Measurements from ENCODE around the gene ATG16L1.

Gene ATG16L1

DNA sequence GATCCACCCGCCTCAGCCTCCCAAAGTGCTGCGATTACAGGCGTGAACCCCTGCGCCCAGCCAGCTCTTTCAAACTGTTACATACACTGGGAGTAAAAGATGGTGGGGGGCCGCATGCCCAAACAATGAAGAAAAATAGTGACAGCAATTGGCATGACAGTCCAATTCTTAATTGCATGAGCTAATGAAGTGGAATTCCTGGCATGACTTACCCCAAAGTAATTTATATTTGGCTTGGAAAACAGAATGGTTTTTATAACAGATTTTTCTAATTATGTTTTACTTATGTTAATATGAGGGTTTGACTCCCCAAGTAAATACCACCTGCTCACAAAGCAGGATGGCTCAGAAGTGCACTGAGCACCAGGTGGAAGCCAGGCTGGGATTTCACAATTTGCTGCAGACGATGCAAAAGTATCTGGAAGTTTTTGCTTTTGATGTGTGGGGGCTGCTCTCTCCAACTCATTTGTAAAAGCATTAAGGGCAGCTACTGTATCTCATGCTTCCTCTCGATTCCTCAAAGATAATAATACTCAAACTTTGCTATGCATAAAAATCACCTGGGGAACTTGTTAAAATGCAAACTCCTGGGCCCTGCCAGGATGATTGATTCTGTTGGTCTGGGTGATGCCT, 24.0 kb upstream of the ATG16L1 start:
- DNase-seq = no peak

DNA sequence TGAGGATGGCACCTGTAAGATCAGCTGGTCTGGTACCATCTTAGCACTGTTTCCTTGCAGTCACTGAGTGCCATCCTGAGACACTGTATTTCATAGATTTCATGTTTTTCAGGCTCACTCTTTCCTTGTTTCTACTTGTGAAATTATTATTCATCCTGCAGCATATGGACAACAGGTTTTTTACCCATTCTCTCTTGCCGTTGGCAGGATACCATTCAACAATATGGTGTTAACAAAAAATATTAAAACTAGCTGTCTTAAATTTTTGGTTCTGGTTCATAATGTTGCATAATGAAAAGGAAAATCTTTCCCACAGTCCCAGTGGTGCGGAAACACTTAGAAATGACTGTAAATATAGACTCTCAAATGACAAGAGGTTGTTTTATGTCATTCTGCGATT, 23.1 kb upstream of the ATG16L1 start:
- DNase-seq = no peak

DNA sequence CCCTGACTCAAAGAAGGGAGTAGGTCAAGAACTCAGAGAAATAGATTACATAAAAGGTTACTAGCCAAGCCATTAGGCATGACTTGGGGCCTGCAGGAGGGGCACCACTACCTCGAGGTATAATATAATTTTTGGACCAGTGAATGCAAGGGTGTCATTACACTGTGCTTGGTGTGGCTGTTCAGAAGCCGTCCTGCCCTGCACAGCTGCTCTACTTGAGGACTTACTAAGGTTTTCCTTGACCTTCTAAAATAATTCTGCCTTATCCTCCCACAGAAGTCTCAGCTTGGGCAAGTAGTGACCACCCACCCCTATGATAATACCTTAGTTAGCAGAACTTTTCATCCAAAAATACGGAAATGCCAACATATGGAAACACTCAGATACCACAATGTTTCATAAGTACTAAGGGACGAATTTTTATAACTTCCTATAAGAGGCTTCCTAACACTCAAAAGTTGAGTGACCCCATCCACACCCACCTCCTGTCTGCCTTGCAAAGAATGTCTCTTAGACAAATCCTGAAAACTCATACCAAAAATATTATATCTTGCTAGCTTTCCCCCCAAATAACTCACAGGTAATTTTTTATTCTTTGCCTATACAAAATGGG, 17.7 kb upstream of the ATG16L1 start:
- DNase-seq = no peak

DNA sequence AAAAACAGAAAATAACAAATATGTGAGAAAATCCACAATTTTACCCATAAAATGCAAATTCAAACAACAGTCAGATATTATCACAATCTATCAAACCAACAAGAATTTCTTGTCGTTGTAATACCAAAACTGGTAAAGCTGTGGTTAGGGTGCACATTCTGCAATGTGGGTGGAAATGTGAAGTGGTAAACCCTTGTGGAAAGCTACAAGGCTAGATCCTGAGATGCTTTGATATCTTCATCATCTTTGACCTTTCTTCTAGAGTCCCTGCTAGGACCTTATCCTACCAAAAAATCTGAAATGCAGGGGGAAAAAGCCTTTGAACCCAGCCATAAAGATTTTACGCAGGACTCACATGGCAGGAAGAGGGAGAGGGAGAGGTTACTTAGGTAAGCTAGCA, 17.2 kb upstream of the ATG16L1 start:
- no peak for DNase-seq

DNA sequence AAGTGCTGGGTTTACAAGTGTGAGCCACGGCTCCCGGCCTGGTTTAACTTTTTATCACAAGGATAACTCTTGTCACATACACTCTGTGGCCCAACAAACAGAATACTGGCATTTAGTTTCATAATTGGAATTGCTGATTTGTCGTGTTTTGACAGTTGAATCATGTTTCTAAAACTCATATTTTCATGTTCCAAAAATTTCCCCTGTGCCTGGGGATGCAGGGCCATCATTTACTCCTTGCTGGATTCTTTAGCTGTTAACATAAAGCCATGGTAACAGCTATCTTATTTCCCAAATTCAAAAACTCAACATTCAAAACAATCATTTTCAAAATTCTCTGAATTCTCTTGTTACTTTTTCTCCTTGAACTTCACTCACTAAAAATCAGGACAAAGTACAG, 16.5 kb upstream of the ATG16L1 start:
- no peak for DNase-seq

DNA sequence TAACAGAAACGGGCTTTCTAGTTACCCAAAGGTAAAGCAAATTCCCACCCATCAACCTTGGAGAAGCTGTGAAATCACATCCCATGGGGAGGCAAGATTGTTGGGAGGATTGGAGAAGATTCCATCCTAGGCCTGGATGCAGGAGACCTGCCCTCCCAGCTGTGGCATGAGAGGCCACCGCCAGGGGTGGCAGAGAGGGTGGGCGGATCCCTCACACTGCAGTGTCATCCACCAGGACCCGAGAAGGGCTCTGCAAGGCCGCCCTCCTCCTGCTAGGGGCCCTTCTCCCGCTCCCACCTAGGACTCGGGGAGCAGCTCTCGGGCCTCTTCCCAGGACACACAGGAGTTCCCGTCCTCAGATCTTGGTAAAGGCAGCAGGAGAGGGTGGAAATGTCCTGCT, 15.5 kb upstream of the ATG16L1 start:
- DNase-seq = no peak

DNA sequence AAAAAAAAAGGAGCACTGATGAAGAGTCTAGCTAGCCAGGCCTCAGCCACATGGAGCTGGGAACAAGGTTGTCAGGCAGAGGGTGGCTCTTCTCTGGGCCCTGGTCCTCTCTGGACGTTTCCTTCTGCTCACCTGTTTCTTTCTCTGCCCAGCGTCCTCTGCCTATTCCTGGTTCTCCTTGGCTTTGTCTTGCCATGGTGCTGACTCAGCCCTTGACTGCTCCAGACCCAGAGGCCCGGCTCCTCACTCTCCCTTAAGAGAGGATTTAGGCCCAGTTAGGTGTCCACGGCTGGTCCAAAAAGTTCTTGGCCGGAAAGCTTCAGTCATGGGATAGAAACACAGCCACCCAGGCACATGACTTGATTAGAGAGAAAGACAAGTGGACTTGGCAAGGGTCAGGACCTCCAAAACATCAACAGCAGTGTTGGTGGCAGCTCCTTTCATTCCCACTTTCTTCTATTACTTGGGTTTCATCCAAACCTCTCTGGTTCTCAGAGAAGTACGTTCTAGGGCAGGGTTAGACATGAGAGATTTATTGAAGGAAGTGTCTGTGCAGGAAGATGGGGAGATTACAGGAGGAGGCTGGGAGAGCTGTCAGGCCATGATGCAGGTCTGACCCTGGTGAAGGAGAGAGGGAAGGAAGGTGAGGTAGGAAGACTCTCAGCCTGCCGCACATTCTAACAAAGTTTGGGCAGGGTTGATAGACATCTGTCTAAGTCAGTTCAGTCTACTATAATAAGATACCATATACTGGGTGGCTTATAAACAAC, 14.5 kb upstream of the ATG16L1 start:
- no peak for DNase-seq

DNA sequence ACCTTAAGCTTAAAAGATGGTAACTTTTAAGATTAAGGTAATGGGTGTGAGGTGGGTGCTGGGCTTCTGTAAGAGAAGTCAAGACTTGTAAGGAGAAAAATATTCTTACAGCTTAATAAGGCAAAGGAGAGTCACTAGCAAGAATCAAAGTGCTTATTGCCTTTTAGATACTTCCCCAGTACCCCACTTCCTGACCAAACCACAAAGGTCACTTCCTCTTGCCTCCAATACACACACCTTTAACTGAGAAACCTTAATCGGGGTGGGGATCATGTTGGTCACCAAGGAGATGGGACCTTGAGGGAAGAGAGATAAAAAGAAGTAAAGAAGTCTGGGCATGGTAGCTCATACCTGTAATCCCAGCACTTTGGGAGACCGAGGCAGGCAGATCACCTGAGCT, 10.6 kb upstream of the ATG16L1 start:
- no peak for DNase-seq

DNA sequence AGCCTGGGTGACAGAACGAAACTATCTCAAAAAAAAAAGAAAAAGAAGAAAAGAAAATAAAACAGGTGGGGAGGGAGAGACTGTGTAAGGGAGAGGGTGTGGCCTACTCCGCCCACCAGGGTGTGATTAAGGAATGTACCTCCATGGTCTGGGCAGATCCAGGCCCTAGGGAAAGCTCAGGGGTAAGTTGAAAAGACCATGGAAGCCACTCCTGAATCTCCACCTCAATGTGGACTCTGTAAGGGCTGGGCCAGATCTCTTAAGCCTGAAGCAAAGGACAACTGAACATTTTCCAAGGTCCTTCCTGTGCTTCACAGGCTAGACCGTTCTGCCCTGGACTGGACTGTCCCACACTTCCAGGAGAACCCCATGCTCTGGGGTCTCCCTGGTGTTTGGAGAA, 9.7 kb upstream of the ATG16L1 start:
- no peak for DNase-seq

DNA sequence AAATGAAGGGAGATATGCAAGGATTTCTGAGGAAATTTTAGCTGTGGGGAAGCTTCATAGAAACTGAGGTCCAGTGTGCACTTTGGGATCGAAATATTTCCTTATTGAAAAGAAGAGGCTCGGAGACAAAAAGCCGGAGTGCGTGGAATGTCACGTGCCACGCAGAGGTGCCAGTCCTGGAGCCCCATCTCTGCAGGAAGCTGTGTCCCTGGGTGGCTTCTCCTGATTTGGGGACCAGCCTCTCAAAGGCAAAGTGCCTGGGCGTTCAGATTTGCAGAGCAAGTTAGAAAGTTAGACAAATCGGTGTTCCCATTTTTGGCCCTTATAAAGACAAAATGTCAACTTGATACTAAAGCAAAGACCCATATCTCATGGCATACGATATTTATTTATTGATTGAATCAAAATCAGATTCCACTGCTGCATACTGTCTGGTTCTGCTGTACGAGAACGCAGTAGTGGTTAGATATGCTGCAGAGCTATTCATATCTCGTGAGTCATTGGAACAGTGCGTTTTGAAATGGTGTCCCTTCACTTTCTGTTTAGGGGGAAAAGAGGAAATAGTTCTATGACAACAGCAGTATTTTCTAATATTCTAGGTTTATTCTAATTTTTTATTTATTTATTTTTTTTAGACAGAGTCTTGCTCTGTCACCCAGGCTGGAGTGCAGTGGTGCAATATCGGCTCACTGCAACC, 9.1 kb upstream of the ATG16L1 start:
- no peak for DNase-seq

DNA sequence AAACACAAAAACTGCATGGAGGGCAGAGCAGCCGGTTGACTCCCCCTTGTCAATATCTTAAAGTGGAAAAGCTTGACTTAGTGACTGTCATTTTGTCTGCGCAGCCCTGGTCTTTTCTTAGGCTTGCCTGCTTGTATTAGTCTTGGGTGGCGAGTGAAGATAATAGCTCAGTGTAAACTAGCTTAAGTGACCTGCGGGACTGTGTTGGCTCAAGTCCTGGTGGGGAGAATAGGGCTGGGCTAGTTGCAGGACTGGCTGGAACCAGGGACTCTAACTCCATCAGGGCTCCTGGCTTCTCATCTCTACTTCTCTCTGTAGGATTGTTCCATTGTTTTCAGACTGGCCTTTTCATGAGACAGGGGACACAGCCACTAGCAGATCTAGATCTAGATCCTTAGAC, 8.1 kb upstream of the ATG16L1 start:
- DNase-seq = no peak

DNA sequence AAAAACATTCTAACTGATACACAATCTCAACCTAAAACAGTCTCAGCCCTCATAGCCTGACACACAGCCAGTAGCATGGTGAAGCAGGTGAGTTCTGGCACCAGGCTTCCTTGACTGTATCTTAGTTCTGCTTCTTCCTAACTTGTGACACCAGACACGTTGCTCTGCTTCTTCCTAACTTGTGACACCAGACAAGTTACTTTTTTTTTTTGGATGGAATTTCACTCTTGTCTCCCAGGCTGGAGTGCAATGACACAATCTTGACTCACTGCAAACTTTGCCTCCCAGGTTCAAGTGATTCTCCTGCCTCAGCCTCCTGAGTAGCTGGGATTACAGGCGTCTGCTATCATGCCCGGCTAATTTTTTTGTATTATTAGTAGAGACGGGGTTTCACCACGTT, 6.7 kb upstream of the ATG16L1 start:
- DNase-seq = no peak

DNA sequence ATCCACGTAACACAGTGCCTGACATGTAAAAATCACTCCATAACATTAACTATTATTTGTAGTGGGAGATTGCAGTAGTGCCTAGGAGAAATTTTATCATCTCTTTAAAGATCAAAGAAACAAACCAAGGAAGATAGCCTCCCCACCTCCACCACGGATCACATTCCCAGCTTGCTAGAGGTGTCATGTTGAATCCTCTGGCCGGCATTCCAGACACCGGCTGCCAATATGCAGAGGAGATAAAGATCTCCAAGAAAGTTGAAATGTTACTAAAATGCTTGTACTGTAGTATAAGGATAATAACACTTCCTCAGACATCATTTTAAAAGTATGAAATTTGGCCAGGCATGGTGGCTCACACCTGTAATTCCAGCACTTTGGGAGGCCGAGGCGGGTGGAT, 6.1 kb upstream of the ATG16L1 start:
- DNase-seq = no peak

DNA sequence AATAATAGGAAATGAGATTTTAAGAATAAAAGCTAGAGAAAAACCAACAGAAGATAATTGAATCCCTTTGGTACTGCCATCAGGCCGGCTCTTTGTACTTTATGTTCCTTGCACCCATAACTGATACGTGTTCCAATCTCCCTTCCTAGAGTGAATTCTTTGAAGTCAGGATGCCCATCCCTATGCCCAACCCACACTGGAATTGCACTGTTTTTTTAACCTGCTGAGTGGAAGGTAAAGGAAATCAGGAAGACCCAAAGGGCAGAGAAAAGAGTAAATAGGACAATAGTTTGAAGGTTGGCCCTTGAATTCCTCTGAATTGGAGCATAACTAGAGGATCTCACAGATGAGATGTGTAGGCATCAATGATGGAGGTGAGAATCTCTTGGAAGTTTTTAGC, 4.4 kb upstream of the ATG16L1 start:
- no peak for DNase-seq

DNA sequence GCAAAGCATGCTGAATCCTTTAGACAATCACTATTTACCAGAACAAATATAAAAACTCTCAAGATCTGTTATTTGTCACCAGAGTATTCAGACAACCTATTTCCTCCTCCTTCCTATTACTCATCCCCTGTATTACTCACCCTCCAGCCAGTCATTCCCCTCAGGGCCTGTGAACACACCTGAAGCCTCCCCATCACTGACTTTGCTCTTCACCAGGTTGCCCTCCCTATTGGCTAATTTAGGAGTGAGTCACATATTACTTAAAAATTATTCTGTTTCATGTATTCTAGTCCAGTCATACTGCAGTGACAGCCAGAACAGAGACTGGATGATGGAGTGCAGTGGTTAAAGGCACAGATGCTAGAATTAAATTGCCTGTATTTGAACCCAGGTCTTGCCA, 3.7 kb upstream of the ATG16L1 start:
- DNase-seq = no peak

DNA sequence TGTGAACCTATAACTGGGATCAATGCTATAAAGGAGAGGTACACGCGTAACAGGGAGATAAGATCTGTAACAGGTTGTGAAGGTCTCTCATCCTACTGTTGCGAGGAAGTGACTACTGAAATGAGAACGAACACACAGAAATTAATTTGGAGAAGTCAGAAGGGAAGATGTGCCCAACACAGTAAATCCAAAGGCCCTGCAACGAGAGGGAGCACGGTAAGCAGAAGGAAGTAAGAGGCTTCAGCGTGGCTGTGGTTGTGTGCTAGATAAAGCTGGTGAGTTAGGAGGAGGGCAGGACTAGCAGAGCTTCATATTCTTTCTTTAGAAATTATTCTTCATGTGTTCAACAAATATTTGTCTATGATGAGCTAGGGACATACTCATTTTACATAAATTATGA, 2.5 kb upstream of the ATG16L1 start:
- no peak for DNase-seq

DNA sequence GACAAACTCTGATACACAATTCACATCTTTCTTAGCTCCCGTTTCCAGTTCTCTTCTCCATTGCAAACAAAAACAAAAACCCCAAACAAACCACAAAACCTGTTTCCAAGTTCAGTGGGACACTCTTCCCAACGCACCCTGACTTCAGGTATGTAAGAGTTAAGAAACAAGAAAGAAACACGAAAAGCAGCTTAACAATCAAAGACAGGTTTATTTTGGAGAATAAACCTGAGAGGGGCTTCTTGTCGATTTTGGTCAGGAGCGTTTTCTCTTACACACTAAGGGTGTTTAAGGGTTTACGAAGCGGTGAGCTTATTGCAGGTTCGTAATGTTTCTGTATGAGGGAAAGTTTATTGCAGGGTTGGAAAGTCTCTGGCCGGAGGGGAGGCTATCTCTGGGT, 905 bp upstream of the ATG16L1 start:
- DNase-seq = no peak

DNA sequence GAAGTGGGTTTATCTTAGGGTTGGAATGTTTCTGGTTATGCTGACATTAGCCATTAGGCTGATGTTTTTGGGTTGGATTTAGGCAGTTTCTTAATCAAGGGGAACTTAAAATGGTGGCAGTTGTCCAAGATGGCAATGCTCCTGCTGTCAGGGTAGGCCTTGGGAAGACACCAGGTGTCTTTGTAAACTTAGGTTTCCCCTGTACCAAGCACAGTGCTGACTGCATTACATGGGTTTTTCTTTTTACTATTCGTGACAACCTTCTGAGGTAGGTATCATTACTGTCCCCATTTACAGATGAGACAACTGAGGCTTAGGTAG, 528 bp upstream of the ATG16L1 start:
- DNase-seq = no peak

DNA sequence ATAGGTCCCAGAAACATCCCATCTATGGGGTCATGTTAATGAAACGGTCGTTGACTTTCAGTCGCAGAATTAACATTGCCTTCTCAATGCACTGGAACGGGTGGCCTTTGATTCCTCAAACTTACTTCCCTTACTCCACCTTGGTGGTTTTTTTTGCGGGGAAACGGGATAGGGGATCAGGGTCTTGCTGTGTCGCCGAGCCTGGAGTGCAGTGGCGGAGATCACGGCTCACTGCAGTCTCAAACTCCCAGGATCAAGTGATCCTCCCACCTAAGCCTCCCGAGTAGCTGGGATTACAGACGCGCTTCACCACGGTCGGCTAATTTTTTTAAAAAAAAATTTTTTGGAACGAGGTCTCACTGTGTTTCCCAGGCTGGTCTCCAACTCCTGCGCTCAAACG, 754 bp downstream of the ATG16L1 start:
- DNase-seq = no peak

DNA sequence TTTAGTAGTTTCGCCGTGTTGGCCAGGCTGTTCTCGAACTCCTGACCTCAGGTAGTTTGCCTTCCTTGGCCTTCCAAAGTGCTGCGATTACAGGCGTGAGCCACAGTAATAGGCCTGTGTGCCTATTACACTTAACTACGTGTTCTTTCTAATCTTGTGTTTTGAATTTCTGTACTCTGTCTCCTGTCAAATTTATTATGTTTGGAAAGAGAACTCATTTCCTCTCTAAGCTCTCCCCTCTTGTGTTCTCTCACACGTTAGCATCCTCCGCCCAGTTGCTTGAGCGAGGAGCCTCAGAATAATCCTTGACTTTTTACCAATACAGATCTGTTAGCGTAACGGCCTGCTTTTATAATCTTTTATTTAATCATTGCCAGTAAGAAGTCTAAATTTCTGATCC, 3.7 kb downstream of the ATG16L1 start:
- no peak for DNase-seq

DNA sequence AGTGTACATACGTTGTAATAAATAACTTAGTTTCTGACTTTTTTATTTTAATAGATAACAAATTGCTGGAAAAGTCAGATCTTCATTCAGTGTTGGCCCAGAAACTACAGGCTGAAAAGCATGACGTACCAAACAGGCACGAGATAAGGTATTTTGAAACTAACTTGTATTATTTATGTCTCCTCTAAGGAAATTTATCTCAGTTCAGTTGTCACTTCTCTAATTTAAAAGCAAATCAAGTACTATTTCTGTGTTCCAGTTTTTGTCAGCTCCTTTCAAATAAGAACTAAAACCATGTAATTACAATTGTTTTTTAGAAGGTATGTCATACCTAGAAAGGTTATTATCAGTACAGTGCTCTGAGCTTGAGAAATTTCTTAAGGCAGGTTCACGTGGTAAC, 4.6 kb downstream of the ATG16L1 start:
- DNase-seq = no peak

DNA sequence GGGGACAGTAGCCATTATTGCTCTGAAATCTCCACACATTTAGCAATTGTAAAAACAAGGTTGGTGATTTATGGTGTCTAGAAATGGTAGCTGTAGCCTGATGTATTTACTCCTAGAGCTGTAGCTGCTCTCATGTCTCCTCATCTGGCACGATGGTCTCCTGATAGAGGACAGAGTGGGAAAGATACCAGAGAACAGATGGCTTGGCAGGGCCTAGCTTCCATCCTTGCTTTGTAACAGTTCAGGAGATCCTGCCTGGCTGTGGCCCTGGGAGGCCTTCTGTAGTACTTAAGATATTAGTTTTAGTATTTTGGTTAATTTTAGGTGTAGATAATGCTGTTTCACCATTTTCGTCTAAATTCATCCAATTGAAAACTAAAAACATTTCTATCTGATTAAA, 6.7 kb downstream of the ATG16L1 start:
- no peak for DNase-seq

DNA sequence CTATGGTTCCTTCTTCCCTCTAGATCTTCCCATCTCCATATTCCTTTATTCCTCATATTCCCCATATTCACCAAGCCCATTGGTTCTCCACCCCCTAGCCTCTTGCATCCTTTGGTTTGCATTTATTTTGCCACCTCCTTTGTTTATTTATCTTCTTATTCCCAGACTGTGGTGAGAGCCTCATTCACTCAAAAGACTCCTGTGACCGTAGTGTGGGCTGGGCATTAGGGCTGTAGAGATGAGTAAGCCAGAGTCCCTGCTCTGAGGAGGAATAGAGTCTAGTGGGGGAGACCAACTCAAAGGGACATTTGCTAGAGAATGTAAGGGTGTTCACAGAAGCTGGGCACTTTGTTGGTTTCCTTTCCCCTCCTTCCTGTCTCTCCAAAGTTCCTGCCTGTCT, 8.3 kb downstream of the ATG16L1 start:
- DNase-seq = no peak

DNA sequence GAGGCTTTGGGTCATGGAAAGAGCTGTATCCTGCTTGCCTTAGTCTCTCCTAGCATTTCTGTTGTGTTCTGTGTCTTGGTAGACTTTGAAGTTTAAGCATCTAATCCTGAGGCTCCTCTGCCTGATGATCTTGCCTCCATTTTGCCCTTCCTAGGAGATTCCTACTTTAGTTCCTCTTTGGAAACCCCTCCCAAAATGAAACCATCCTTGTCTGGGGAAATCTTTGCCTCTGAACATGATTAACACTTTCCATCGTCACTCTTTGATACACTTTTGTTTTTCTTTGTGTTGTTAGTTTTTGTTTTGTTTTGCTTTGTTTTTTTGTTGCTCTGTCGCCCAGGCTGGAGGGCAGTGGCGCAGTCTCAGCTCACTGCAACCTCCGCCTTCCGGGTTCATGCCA, 9.2 kb downstream of the ATG16L1 start:
- no peak for DNase-seq

Measured in NCI-H1048 (cell line).